ENCODE results near the gene SOX10. TPM values are rescaled to one million over a fixed set of nuclear protein-coding genes. Genes with fewer than 3 reads are reported as not detected.

Gene SOX10
- total RNA-seq, 2 experiments from 2014 or later, result not detected

DNA sequence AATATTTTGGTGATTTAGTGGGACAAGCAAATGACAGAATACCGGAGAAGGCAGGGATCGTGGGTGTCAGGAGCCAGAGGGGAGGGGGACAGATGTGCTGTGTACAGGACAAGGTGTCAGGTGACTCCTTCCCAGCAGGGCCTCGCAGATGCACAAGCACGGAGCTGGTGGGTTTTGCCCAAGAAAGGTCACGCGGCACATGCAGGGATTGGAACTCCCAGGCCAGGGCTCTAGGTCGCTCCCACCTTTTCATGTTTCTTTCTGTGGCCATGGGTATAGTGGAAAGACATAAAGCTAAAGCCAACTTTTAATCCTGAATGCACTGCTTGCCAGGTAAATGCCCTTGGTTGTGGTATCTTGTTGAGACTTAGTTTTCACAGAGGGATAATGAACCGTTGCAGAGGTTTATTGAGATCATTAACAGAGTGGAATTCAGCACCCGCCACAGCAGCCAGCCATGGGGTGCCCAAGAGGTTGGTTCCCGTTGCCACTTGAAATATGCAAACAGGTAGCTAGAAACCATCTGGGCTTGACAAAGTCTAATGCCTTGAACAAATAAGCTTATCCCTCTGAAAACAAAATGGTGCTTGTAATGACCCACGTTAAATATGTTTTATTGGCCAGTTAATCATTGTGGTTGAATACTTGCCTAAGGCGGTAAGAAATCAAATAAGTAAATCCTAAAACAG, 41.1 kb downstream of the SOX10 start:
- Mint-ChIP-seq H3K27me3 (no peaks in the 10 kb centered on the region), H3K36me3 (ENCODE audit: low read depth) (peaks cover 27% of the 10 kb centered on the region), H3K4me3 (no peak overlapping the region), H3K9me3 (no peaks in the 10 kb centered on the region), H3K4me1 (ENCODE audit: low read depth) (no peaks in the 10 kb centered on the region), H3K27ac (no peak overlapping the region)
- H3K27me3 ChIP-seq (ENCODE audit: control insufficient read depth in 1 of 2, insufficient read depth in 2 of 2, low read length in 2 of 2), result no peaks in the 10 kb centered on the region
- ATAC-seq (ENCODE audit: poor library complexity) (no peak), DNase-seq (no peak)
- TF ChIP-seq, protein P1, sequence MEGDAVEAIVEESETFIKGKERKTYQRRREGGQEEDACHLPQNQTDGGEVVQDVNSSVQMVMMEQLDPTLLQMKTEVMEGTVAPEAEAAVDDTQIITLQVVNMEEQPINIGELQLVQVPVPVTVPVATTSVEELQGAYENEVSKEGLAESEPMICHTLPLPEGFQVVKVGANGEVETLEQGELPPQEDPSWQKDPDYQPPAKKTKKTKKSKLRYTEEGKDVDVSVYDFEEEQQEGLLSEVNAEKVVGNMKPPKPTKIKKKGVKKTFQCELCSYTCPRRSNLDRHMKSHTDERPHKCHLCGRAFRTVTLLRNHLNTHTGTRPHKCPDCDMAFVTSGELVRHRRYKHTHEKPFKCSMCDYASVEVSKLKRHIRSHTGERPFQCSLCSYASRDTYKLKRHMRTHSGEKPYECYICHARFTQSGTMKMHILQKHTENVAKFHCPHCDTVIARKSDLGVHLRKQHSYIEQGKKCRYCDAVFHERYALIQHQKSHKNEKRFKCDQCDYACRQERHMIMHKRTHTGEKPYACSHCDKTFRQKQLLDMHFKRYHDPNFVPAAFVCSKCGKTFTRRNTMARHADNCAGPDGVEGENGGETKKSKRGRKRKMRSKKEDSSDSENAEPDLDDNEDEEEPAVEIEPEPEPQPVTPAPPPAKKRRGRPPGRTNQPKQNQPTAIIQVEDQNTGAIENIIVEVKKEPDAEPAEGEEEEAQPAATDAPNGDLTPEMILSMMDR (IDR thresholded peaks at IDR 0.05), result no peak
- CTCF ChIA-PET, result no interaction called here
- H3K27ac ChIP-seq (ENCODE audit: low read depth in 1 of 2, low read length in 2 of 2), result no peak overlapping the region
- H3K9me3 ChIP-seq (ENCODE audit: control insufficient read depth in 1 of 2, insufficient read depth in 1 of 2, low read length in 2 of 2), result no peaks in the 10 kb centered on the region
- no peaks in the 10 kb centered on the region for H3K4me1 ChIP-seq (ENCODE audit: insufficient read depth, low read length)
- intact Hi-C loops (cut with DNase I, micrococcal nuclease), result no loop called here
- POLR2A ChIA-PET, result no interaction called here
- H3K36me3 ChIP-seq (ENCODE audit: insufficient read depth, low read length), result peaks cover 23% of the 10 kb centered on the region
- H3K4me3 ChIP-seq (ENCODE audit: low read length), result no peak overlapping the region

DNA sequence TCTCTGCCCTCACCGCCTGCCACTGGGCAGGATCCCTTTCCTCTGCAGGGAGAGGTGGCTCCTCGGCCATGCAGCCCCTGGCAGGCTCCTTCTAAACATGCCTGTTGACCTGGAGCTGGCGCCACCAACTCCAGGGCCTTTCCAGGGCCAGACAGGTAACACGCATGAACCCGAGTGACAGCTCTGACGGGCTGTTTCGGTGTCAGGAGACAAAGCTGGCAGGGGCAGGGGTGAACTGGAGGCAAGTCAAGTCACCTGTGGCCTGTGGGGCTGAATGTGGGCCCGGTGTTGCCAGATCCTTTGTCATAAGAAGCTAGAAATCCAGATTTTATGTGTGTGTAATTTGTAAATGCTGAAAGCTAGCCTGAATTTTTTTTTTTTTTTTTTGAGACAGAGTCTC, 42.2 kb downstream of the SOX10 start:
- no peaks in the 10 kb centered on the region for H3K4me1 ChIP-seq (ENCODE audit: insufficient read depth, low read length)
- TF ChIP-seq, protein P1 (IDR thresholded peaks at IDR 0.05), result no peak
- H3K4me3 ChIP-seq (ENCODE audit: low read length), result no peak overlapping the region
- peaks cover 31% of the 10 kb centered on the region for H3K36me3 ChIP-seq (ENCODE audit: insufficient read depth, low read length)
- POLR2A ChIA-PET, result interaction anchor here (0.6 kb wide), 1 partner anchor 21 kb away, joined by 3 read pairs; no protein-coding TSS in a partner anchor
- Mint-ChIP-seq H3K4me1 (ENCODE audit: low read depth) (no peaks in the 10 kb centered on the region), H3K4me3 (no peak overlapping the region), H3K36me3 (ENCODE audit: low read depth) (peaks cover 35% of the 10 kb centered on the region), H3K27me3 (no peaks in the 10 kb centered on the region), H3K27ac (no peak overlapping the region), H3K9me3 (no peaks in the 10 kb centered on the region)
- CTCF ChIA-PET, result no interaction called here
- no peaks in the 10 kb centered on the region for H3K9me3 ChIP-seq (ENCODE audit: control insufficient read depth in 1 of 2, insufficient read depth in 1 of 2, low read length in 2 of 2)
- no peak for ATAC-seq (ENCODE audit: poor library complexity)
- H3K27ac ChIP-seq (ENCODE audit: low read depth in 1 of 2, low read length in 2 of 2), result no peak overlapping the region
- no peak for DNase-seq
- intact Hi-C loops (cut with DNase I, micrococcal nuclease), result no loop called here
- no peaks in the 10 kb centered on the region for H3K27me3 ChIP-seq (ENCODE audit: control insufficient read depth in 1 of 2, insufficient read depth in 2 of 2, low read length in 2 of 2)

DNA sequence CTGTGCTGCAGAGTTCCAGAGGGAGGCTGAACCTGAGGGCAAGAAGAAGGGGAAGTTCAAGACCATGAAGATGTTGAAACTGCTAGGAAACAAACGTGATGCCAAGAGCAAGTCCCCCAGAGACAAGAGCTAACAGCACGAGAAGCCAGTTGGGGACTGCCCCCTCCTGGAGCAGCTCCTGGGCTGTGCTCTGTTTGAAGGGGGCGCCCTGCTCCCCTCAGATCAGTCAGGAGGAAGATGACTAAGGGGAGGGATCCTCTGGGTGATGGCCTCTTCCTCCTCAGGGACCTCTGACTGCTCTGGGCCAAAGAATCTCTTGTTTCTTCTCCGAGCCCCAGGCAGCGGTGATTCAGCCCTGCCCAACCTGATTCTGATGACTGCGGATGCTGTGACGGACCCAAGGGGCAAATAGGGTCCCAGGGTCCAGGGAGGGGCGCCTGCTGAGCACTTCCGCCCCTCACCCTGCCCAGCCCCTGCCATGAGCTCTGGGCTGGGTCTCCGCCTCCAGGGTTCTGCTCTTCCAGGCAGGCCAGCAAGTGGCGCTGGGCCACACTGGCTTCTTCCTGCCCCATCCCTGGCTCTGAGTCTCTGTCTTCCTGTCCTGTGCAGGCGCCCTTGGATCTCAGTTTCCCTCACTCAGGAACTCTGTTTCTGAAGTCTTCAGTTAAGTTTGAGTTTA, 43.5 kb downstream of the SOX10 start:
- no peaks in the 10 kb centered on the region for H3K9me3 Mint-ChIP-seq
- no peak overlapping the region for H3K4me3 Mint-ChIP-seq
- H3K36me3 Mint-ChIP-seq (ENCODE audit: low read depth), result peaks cover 35% of the 10 kb centered on the region
- Histone ChIP-seq H3K9me3 (ENCODE audit: control insufficient read depth in 1 of 2, insufficient read depth in 1 of 2, low read length in 2 of 2) (no peaks in the 10 kb centered on the region), H3K4me3 (ENCODE audit: low read length) (no peak overlapping the region), H3K27ac (ENCODE audit: low read depth in 1 of 2, low read length in 2 of 2) (no peak overlapping the region), H3K36me3 (ENCODE audit: insufficient read depth, low read length) (peaks cover 34% of the 10 kb centered on the region), H3K27me3 (ENCODE audit: control insufficient read depth in 1 of 2, insufficient read depth in 2 of 2, low read length in 2 of 2) (no peaks in the 10 kb centered on the region), H3K4me1 (ENCODE audit: insufficient read depth, low read length) (no peaks in the 10 kb centered on the region)
- ChIA-PET CTCF (no interaction called here), POLR2A (no interaction called here)
- no peaks in the 10 kb centered on the region for H3K27me3 Mint-ChIP-seq
- ATAC-seq (ENCODE audit: poor library complexity), result no peak
- TF ChIP-seq, protein P1 (IDR thresholded peaks at IDR 0.05), result no peak
- intact Hi-C loops (cut with DNase I, micrococcal nuclease), result no loop called here
- H3K27ac Mint-ChIP-seq, result no peak overlapping the region
- H3K4me1 Mint-ChIP-seq (ENCODE audit: low read depth), result no peaks in the 10 kb centered on the region
- no peak for DNase-seq
